ENCODE measurements around the gene SIRPD.

- no peak for TF ChIP-seq EZH2phosphoT487 (IDR thresholded peaks at IDR 0.05; ENCODE audit: borderline replicate concordance)
- no peak for TF ChIP-seq CTCF (conservative IDR thresholded peaks at IDR 0.05; ENCODE audit: low read length)
Observed at GRCh38 chr20:1517010-1517409, 40.5 kb downstream of the SIRPD start.

Measured in Loucy (cell line).